NOMO-1 treated with DMSO at 0.1 percent for 48 hours (cell line): ENCODE measurements around the gene GP1BA.
"Not testable (repeated sequence)": the region's sequence is repeated elsewhere in the genome, so short reads cannot be mapped to it uniquely, and the experiment has no call there.

Experiments
- DNase-seq: peaks from one replicate; lab custom pipeline; 2025; ENCODE audit not compliant: unreplicated experiment; lab: John Stamatoyannopoulos, UW

The GP1BA gene

GRCh38 chr17:4901108-4901647 lies 30.9 kb upstream of the GP1BA start:
- DNase-seq = no peak

GRCh38 chr17:4901648-4902344 lies 30.3 kb upstream of the GP1BA start:
- no peak for DNase-seq

- no peak for DNase-seq
Observed at GRCh38 chr17:4902540-4902939, 29.5 kb upstream of the GP1BA start.

- DNase-seq = peak; percentile 48
Observed at GRCh38 chr17:4903051-4903818, 28.8 kb upstream of the GP1BA start, which contains the start of gene CHRNE. Gene CHRNE, minus strand, starts transcription at chr17:4903098. Its CDS starts 35 bp downstream, at chr17:4903063.

- not testable (repeated sequence) for DNase-seq
Observed at GRCh38 chr17:4906642-4907041, 25.4 kb upstream of the GP1BA start.

- no peak for DNase-seq
Observed at GRCh38 chr17:4908301-4908700, 23.8 kb upstream of the GP1BA start.

GRCh38 chr17:4908711-4909496 lies 23.2 kb upstream of the GP1BA start:
- peak; percentile 89 for DNase-seq

GRCh38 chr17:4913994-4914393 lies 18.1 kb upstream of the GP1BA start:
- DNase-seq = no peak

- not testable (repeated sequence) for DNase-seq
Observed at GRCh38 chr17:4914551-4914950, 17.5 kb upstream of the GP1BA start.

GRCh38 chr17:4919511-4920047 lies 12.5 kb upstream of the GP1BA start:
- DNase-seq = no peak

- DNase-seq = peak; percentile 78
Observed at GRCh38 chr17:4920351-4921048, 11.6 kb upstream of the GP1BA start.

- DNase-seq = no peak
Observed at GRCh38 chr17:4921320-4921719, 10.8 kb upstream of the GP1BA start.

- DNase-seq = not testable (repeated sequence)
Observed at GRCh38 chr17:4926577-4927335, 5.3 kb upstream of the GP1BA start.

GRCh38 chr17:4928881-4929280 lies 3.2 kb upstream of the GP1BA start:
- DNase-seq = no peak

- no peak for DNase-seq
Observed at GRCh38 chr17:4932756-4933155, 679 bp downstream of the GP1BA start.

- no peak for DNase-seq
Observed at GRCh38 chr17:4933646-4934045, 1.6 kb downstream of the GP1BA start.

- peak; percentile 55 for DNase-seq
Observed at GRCh38 chr17:4934173-4934979, 2.3 kb downstream of the GP1BA start.

GRCh38 chr17:4935650-4936049 lies 3.6 kb downstream of the GP1BA start:
- DNase-seq = no peak

GRCh38 chr17:4936436-4936835 lies 4.4 kb downstream of the GP1BA start:
- DNase-seq = no peak
